Hematopoietic multipotent progenitor cell treated with erythropoietin and hydrocortisone succinate and interleukin-3 and kit ligand, for 6 days (in vitro differentiated cells): ENCODE data around the gene DDI1.

Source experiments
- DNase-seq: peaks from one replicate; pipeline ENCODE4 v3.0.0-alpha.2; 2015

DDI1 gene

DNA sequence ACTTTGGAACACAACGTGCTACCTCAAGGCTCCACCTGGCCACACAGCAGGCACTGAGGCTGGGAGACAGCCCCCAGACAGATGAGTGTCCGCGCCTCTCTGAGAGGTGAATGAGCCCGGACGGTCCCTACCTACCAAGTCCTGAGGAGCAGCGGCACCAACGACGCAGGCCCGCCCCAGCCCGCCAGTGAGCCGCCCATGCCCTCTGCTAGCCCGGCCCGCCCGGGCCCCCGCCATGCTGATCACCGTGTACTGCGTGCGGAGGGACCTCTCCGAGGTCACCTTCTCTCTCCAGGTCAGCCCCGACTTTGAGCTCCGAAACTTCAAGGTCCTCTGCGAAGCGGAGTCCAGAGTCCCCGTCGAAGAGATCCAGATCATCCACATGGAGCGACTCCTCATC lies at the start of gene DDI1:
Gene DDI1, plus strand, starts transcription at position 53 of the 400 bp plus-strand sequence. Its CDS starts 183 bp downstream, at position 236.
- no peak for DNase-seq

GRCh38 chr11:103987629-103988594 lies 48.5 kb upstream of the DDI1 start:
- no peak for DNase-seq

DNA sequence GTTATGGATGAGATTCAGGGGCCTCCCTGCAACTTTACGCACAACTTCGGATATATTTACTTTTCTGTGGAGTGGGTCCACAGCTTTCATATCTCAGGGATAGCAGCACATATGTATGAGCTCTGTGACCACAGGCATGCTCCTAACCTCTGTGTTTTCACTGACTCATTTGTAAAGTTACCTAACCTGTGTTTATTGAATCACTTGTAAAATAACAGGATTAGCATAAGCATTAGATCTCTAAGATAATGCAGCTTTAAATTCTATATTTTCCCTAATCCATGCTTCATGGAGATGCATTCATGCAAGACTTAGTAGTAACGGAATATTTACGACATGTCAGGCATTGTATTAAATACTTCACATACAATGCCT lies 47.9 kb upstream of the DDI1 start:
- DNase-seq = no peak

GRCh38 chr11:103993507-103993906 lies 42.9 kb upstream of the DDI1 start:
- DNase-seq = no peak

DNA sequence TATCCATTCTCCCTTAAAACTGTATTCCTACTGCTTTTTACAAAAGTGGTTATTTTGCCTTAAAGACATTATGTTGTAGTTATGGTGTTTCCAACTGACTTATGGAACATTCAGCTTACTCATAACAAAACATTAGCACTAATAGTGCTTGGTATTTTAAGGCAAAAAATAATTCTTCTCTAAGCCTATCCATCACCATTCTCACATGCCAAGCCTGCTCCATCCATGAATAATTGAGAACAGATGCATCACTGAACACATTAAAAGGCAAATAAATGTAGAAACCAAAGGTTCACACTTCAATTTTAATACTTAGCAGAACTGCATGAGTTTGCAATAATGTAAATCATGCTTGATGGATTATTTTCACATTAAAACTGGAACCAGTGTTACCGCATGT lies 42.3 kb upstream of the DDI1 start:
- DNase-seq = no peak

GRCh38 chr11:103994518-103994917 lies 41.9 kb upstream of the DDI1 start:
- DNase-seq = no peak

GRCh38 chr11:103995896-103996295 lies 40.5 kb upstream of the DDI1 start:
- DNase-seq = no peak

DNA sequence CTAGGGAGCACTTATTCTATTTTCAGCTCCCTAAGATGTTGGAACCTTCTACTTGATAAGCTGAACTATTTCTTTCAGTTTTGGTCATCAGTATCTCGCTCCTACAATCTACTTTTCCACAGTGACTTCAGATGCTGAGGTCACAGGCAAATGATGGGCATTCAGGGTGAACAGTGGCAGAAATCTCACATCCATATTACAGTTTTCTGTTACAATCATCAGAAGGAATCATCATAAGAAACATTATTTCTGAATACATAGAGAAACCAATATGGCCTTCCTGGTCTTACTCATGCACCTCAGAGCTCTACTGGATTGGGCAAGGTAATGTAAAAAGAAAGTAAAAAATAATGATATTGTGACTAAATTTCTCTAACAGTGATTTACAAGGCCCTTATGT lies 39.4 kb upstream of the DDI1 start:
- DNase-seq = no peak

DNA sequence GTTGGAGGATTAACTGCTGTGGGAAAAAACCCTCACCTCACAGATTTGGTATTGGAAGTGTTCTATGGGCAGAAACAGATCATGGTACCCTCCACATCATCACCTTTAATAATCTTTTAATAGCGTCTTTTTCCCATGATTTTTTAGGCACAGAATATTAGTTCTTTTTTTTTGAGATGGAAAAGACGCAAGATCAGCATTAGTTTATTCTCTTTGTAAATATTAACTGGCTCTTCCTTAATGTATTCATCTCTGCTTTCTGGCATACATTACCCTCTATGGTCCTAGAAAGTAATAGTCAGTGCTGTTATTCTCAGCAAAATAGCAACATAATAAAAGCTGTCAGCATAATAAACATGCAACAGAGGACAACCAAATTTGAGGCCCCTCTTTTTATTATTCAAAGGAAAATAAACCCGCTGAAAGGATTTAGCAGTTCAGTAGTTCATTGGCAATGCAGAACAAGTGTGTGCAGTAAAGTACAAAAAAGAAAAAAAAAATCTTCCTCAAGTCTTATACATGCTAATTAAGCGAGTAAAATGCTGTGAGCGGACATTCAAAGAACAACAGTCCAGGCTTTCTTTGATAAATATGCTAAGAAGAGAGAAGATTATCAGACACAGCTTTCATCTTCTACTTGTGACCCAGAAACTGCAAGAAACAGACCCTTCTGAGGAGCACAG lies 37.5 kb upstream of the DDI1 start:
- DNase-seq = no peak

- no peak for DNase-seq
Observed at GRCh38 chr11:104000798-104001197, 35.6 kb upstream of the DDI1 start.

DNA sequence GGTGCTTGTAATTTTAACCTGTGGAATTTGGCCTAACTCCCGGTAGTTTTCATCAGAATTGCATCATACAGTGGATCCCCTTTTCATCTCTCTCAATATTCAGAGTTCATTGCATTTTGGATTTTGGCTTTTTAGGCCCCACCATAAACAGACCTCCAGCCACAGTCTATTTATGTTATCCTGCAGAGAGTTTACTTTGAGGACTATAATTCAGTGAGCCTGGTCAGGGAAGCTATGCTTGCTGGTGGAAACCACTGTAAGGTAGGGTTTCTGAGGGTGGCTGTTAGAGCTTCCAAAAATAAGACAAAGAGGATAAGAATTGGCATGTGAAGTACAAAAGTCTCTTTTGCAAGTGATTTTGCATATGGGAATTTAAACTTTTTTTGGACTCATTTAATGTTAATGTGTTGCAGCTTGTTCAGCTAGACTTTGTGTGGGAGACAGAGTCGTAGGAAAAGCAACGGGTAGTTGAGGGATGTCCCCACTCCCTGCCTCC lies 34.8 kb upstream of the DDI1 start:
- no peak for DNase-seq

DNA sequence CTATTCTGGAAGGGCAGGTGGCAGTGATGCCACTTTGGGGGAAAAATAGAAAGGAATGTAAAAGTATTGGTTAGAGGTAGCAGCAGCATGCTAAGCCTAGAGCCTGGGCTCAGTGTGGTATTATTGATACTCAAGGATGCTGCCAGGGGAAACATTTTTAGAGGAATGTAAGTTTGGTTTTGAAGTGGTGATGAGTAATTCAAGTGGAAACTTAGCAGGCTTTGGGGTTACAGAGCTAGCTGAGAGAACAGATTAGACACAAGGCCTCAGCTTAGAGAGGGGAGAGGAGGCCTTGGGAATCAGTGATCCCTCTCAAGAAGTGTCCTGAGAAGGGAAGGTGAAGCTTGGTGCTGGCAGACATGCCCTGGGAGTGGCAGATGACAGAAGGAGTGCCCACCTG lies 32.9 kb upstream of the DDI1 start:
- DNase-seq = no peak

GRCh38 chr11:104005234-104005855 lies 31.1 kb upstream of the DDI1 start:
- DNase-seq = no peak

GRCh38 chr11:104009744-104010143 lies 26.7 kb upstream of the DDI1 start:
- no peak for DNase-seq

DNA sequence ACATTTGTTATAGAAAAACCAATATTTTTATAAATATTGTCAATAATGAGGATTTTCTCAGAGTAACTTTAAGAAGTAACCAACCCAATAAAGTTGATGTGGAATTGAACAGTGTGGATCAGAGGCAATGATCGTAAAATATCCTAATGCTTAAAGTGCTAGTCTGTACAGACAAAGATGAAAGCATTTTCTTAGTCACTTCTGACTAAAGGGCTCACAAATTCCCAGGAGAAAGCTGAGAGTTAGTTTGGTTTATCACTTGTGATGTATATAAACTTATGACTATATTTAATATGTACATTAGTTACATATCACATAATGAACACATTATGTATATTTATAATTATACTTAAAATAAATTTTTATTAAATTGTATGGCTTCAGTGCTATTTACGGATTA lies 25.4 kb upstream of the DDI1 start:
- DNase-seq = no peak

- DNase-seq = no peak
Observed at GRCh38 chr11:104015649-104016415, 20.6 kb upstream of the DDI1 start.

DNA sequence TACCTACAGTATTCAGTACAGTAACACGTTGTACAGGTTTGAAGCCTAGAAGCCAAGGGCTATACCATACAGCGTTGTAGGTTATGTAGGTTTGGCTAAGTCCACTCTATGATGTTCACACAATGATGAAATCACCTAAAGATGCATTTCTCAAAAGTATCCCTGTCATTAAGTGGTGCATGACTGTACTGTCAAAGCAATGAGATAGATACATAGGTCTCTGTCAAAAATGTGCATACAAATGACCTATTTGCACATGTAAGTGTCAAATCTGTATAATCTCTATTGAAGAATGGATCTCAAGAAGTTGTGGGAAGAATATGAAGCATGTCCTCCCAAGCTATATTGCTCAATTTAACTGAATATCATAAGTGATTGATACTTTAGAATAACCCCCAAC lies 11.9 kb upstream of the DDI1 start:
- no peak for DNase-seq

GRCh38 chr11:104028476-104029263 lies 7.8 kb upstream of the DDI1 start:
- DNase-seq = no peak

DNA sequence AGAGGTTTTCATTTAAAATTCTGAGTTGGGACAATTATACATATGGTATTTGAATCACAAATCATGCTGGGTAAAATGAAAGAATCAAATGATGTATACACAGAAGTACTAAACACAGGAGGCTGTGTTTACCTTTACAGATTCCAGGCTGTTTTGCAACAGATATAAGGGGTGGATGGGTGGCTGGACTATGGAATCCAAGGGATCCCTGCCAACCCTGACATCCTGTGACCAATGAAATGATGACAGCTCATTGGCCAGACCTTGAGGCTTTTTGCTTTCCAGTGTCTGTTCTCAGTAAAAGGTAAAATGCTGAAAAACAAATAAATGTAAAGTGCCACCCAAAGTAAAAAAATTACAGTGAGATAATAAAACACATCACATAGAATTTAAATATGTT lies 3.3 kb upstream of the DDI1 start:
- DNase-seq = no peak

DNA sequence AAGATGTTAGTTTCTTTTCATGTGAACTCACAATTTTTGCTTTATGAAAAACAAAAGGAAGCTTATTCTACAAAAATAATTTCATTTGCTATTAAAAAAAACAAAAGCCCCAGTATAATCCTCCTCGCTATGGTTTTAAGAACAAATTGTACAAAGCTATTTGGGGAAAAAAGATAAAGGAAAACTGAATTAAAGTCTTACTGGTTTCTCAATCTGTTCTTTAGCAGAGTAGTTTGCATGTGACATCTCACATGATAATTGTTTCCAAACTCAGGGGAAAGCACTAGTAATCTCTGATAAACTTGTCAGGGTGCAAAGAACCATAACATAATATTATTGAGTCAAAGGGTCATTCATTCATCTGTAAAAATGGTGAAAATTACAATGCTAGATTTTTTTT lies 2.9 kb upstream of the DDI1 start:
- no peak for DNase-seq

DNA sequence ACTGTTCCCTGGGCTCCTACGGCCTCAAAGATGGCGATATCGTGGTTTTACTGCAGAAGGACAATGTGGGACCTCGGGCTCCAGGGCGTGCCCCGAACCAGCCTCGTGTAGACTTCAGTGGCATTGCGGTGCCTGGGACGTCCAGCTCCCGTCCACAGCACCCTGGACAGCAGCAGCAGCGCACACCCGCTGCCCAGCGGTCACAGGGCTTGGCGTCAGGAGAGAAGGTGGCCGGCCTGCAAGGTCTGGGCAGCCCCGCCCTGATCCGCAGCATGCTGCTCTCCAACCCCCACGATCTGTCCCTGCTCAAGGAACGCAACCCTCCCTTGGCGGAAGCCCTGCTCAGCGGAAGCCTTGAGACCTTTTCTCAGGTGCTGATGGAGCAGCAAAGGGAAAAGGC lies 555 bp downstream of the DDI1 start:
- DNase-seq = no peak

DNA sequence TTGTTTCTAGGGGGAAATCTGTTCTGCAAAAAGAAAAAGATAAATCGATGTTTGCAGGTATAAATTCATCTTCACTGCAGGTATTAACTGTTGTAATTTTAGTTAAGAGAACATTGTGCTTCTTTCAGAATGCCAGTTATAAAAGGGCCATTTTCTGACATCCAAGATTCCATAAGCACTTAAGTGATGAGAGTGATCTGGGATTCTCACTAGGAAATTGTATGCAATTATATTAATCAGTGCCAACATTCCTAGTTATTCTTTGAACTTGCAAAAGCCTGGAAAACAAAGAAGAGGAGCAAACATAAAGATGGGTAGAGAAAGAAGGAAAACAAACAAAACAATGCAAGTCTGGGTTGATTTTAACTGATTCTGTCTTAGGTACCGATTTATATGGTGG lies 5.4 kb downstream of the DDI1 start:
- no peak for DNase-seq
